Lower leg skin (tissue), 4 donors: ENCODE results near the gene RFK. TPM values are rescaled to one million over a fixed set of nuclear protein-coding genes. Genes with fewer than 3 reads are reported as not detected.

Experiments
- DNase-seq, 2 donors: peaks; one replicate each; pipeline ENCODE4 v3.0.0-alpha.2; 2019; ENCODE audit warnings: low spot score in 2 of 2
- H3K4me3 ChIP-seq: fragments of 200-600 bp; sonication (generic); 2 replicates; pipeline ENCODE4 v1.5.1; 2017; ENCODE audit warnings: mild to moderate bottlenecking, low read depth; ENCODE audit not compliant: poor library complexity, severe bottlenecking
- CTCF ChIP-seq, 3 donors: fragments of 450-650 bp; IDR thresholded peaks; one replicate each; pipeline ENCODE4 v1.5.1; 2016; ENCODE audit warnings: antibody characterized with exemption in 3 of 3, mild to moderate bottlenecking in 3 of 3, moderate library complexity in 2 of 3
- POLR2A ChIP-seq, 2 donors: fragments of 450-650 bp; IDR thresholded peaks; one replicate each; pipeline ENCODE4 v1.6.1; 2016 to 2017; ENCODE audit warnings: antibody characterized with exemption in 2 of 2, mild to moderate bottlenecking in 1 of 2, moderate library complexity in 1 of 2
- WGBS, 2 donors: methylation state at CpG; one replicate each; pipeline ENCODE4 v1.1.5; 2018; 5-methylcytosine and 5-hydroxymethylcytosine counted together
- intact Hi-C: fragments of 100-400 bp; cut with DNase I; formaldehyde crosslinking; loops from one replicate; pipeline ENCODE4 v1.15.0; 2023; ENCODE audit warnings: low total_unique reads
- total RNA-seq, 4 donors: library from RNA; depleted of rRNA; stranded (reverse); fragments of >200 nt; gene quantifications; one replicate each; pipeline ENCODE4 v1.1.0, GENCODE V29; 2016

Gene RFK
- total RNA-seq, 4 donors from 2014 or later = 10.8 to 20.4 (median 14.1) TPM

GRCh38 chr9:76357555-76357954 is 36.7 kb downstream of the RFK start:
- intact Hi-C loops = no loop called here
- no peak overlapping the region for H3K4me3 ChIP-seq
- WGBS, 2 donors = 73 to 84% methylated on average over 1 of the region's 1 CpG
- no peak for DNase-seq
- TF ChIP-seq POLR2A (IDR thresholded peaks at IDR 0.05) (no peak), CTCF (IDR thresholded peaks at IDR 0.05) (no peak)

GRCh38 chr9:76355886-76356285 is 38.3 kb downstream of the RFK start:
- TF ChIP-seq CTCF (IDR thresholded peaks at IDR 0.05) (no peak), POLR2A (IDR thresholded peaks at IDR 0.05) (no peak)
- intact Hi-C loops = no loop called here
- H3K4me3 ChIP-seq = no peak overlapping the region
- no peak for DNase-seq
- 67 to 80% methylated on average over 6 of the region's 6 CpGs for WGBS, 2 donors

DNA sequence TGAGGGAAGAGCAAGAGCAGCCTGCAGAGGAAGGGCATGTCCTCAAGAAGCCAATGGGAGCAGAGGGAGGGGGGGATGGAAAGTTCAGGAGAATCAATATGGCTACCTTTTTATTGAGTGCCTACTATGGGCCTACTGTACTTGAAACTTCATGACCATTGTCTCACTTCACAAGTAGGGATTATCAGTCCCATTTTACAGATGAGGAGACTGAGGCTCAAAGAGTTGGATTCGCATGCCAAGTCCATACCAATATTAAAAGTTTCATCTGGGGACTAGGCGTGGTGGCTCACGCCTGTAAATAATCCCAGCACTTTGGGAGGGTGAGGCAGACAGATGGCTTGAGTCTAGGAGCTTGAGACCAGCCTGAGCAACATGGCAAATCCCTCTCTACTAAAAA is 40.0 kb downstream of the RFK start:
- intact Hi-C loops = no loop called here
- TF ChIP-seq POLR2A (IDR thresholded peaks at IDR 0.05) (no peak), CTCF (IDR thresholded peaks at IDR 0.05) (no peak)
- WGBS, 2 donors = 83 to 95% methylated on average over 3 of the region's 3 CpGs

GRCh38 chr9:76353280-76353679 is 40.9 kb downstream of the RFK start:
- WGBS, 2 donors = 68 to 89% methylated on average over 5 of the region's 5 CpGs
- TF ChIP-seq POLR2A (IDR thresholded peaks at IDR 0.05) (no peak), CTCF (IDR thresholded peaks at IDR 0.05) (no peak)
- intact Hi-C loops = no loop called here
- DNase-seq = no peak
- no peak overlapping the region for H3K4me3 ChIP-seq

More for the DNA sequence above, 40.0 kb downstream of the RFK start:
- no peak overlapping the region for H3K4me3 ChIP-seq
- no peak for DNase-seq

DNA sequence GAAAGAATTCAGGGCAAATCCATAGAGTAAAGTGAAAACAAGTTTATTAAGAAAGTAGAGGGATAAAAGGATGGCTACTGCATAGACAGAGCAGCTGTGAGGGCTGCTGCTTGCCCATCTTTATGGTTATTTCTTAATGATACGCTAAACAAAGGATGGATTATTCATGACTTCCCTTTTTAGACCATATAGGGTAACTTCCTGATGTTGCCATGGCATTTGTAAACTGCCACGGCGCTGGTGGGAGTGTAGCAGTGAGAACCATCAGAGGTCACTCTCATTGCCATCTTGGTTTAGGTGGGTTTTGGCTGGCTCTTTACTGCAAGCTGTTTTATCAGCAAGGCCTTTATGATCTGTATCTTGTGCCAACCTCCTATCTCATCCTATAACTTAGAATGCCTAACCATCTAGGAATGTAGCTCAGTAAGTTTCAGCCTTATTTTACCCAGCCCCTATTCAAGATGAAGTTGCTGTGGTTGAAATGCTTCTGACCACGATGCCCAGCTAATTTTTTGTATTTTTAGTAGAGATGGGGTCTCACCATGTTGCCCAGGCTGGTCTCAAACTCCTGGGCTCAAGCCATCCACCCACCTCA is 42.1 kb downstream of the RFK start:
- intact Hi-C loops = no loop called here
- DNase-seq = no peak
- TF ChIP-seq POLR2A (IDR thresholded peaks at IDR 0.05) = no peak
- TF ChIP-seq CTCF (IDR thresholded peaks at IDR 0.05) = no peak
- H3K4me3 ChIP-seq = no peak overlapping the region
- WGBS, 2 donors = 70 to 82% methylated on average over 4 of the region's 4 CpGs

DNA sequence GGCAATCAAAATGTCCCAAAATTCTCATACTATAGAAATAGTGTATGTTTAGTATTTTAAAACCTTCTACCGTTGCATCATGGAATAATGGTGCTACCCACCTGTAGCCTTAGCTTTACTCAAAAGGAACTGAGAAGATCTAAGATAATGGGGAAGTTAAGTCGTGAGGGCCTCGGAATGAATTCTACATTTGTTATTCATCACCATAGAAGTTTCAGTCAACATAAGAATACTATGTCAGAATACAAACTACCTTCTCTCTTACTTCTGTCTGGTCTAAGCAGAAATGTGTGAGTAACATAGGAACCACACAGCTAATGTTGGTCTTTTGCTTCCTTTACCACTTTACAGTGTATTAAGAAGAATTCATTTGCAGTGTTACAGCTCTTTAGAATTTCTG is 43.2 kb downstream of the RFK start:
- intact Hi-C loops = no loop called here
- WGBS, 2 donors = 56 to 62% methylated on average over 3 of the region's 3 CpGs
- TF ChIP-seq CTCF (IDR thresholded peaks at IDR 0.05) (no peak), POLR2A (IDR thresholded peaks at IDR 0.05) (no peak)
- no peak for DNase-seq
- no peak overlapping the region for H3K4me3 ChIP-seq
